Stimulated activated CD8-positive, alpha-beta memory T cell treated with anti-CD3 and anti-CD28 coated beads, Interleukin-4, amount 100 ng/mL, for 24 hours (primary cell): ENCODE results near the gene LRRC8B.
A peak's percentile ranks its signal among the peaks of the same experiment; 100 is the strongest.
"Not testable (repeated sequence)": the region's sequence is repeated elsewhere in the genome, so short reads cannot be mapped to it uniquely, and the experiment has no call there.

Source experiments
- DNase-seq: peaks from one replicate; pipeline ENCODE4 v3.0.0-alpha.2; 2020; ENCODE audit warnings: low read depth

Gene LRRC8B

DNA sequence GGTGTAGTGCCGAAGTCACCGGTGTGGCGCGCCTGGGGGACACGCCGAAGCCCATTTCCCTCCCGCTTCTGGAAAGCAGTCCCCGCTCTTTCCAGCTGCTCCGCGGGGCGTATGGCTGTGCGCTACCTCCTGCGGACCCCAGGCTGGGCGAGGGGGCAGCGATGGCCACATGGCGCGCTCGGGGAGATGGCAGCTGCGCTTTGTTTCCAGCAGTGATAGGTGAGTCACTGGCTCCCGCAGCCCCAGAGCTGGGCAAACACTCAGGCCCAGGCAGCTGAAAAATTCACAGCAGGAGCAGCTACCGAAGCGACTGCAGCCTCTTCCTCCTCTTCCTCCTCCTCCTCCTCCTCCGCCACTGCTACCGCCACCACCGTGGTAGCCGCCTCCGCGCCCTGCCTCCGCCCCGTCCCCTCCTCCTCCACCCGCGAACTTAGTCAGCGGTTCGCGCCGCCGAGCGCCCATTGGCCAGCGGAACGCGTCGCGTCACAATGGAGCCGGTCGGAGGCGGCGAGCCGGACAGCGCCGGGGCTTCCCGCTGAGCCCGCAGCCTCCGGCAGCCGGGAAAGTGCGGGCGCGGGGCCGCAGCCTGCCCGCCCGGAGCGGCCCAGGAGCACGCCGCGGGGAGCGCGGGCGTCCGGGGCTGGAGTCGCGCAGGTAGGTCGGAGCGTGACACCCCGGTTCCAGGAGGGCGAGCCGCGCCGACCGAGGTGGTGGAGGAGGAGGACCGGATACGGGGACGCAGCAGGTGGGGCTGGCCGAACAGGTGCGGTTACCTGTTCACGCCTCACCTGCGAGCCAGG lies at the start of gene LRRC8B:
LRRC8B (plus strand) TSS at position 461 of the 800 bp plus-strand sequence. CDS start 57,822 bp downstream, outside the sequence.
- DNase-seq: peak; percentile 84

DNA sequence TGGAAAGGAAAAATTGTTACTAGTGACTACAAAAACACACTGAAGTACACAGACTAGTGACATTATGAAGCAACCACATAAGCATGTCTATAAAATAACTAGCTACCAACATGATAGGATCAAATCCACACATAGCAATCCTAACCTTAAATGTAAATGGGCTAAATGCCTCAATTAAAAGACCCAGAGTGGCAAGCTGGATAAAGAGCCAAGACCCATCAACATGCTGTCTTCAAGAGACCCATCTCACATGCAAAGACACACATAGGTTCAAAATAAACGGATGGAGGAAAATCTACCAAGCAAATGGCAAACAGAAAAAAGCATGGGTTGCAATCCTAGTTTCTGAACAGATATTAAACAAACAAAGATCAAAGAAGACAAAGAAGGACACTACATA lies 49.4 kb upstream of the LRRC8B start:
- DNase-seq: no peak

DNA sequence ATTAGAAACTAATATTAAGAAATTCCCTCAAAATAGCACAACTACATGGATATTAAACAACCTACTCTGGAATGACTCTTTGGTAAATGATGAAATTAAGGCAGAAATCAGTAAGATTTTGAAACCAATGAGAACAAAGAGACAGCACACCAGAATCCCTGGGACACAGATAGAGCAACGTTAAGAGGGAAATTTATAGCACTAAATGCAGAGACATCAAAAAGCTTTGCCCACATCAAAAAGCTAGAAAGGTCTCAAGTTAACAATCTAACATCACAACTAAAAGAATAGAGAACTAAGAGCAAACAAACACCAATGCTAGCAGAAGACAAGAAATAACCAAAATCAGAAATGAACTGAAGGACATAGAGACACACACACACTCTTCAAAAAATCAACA lies 48.6 kb upstream of the LRRC8B start:
- DNase-seq: no peak

DNA sequence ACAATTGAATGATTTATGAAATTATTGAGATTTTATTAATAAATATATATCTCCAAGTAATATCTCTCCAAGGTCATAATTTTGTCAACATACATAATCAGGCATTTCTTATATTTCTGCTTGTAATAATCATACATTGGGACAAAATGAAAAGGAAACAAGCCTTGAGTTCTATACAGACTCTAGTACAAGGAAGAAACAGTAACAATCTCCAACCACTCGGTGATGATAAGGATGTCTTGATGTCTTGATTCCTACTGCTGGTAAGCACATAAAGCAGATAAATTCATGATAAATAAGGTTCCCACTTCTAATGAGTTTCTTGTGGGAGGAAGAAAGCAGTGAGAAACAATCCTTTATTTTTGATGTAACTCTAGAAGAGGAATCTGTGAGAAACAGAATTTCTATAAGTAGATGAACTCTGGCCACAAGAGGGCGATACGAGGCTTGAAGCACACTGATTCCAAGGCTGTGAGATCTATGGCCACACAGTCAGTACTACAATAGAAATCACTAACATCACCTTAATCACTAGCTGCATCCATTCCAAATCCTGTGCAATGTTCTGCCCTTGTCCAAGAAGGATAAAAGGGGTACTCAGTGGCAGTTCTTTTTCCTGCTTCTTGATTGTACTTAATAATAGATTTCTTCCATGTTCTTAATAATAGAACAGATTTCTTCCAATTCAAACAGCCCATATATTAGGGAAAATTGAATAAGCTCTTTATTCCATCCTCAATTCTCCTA lies 41.4 kb upstream of the LRRC8B start:
- DNase-seq: peak; percentile 65

DNA sequence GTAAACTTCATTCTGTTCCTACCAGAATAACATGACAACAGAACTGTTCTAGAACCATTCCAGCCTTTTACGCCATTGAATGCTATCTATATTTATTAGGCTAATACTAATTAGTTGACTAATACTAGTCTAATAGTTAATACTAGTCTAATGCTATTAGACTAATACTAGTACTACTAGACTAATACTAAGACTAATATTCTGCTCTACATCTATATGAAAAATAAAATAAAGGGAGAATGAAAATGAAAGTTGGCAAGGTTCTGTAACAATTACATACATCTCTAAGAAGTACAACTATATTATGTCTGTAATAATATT lies 40.9 kb upstream of the LRRC8B start:
- DNase-seq: no peak

DNA sequence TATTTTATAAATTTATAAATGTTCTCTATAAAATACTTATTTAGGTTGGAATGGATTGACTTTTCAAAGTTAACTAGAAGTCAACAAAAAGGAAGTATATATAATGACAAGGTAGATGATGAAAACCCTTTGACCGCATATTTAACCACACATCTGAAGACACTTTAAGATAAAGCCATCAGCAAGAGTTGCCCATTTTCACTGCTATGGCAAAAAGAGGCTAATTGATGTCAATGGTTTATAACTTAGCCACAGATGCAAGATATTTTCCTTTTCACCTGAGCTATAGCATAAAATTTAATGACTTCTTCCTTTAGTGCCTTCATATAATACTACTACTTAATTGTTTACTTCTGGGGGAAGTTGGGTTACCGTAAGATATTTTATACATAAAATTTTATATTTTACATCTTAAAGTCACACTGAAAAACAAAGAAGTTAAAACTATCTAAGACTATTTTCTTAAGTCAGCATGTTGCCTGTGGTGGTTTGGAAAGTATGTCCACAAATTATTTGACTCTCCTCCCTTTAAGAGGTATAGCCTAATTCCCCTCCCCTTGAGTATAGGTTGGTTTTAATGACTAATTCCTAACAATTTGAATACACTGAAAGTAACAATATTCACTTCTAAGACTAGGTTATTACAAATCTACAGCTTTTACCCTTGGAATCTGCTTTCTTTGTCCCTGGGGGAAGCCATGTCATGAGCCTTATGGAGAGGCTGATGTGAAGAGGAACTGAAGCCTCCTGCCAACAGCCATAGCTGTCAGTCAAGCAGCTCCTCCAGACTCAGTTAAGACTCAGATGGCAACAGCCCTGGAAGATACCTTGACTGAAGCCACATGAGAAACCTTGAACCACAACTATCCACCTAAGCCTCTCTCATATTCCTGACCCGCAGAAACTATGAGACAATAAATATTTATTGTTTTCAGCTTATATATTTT lies 40.3 kb upstream of the LRRC8B start:
- no peak for DNase-seq

DNA sequence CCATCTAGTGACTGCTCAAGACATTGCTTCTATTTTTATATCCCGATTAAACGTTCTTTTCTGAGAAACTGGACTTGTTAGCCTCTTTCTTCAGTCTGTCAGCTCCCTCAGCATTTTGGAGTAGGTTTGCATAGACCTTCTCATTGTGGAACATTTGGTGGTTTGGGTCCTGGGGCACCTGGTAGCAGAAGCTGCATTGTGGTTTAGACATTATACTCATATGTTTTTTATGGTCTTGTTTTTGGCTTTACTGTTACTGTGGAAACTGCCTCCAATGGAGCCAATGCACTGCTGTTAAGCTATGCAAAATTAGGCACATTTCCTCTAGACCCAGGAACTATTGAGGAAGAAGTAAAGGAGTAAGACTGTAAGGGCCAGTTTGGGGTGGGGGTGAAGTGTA lies 36.7 kb upstream of the LRRC8B start:
- no peak for DNase-seq

DNA sequence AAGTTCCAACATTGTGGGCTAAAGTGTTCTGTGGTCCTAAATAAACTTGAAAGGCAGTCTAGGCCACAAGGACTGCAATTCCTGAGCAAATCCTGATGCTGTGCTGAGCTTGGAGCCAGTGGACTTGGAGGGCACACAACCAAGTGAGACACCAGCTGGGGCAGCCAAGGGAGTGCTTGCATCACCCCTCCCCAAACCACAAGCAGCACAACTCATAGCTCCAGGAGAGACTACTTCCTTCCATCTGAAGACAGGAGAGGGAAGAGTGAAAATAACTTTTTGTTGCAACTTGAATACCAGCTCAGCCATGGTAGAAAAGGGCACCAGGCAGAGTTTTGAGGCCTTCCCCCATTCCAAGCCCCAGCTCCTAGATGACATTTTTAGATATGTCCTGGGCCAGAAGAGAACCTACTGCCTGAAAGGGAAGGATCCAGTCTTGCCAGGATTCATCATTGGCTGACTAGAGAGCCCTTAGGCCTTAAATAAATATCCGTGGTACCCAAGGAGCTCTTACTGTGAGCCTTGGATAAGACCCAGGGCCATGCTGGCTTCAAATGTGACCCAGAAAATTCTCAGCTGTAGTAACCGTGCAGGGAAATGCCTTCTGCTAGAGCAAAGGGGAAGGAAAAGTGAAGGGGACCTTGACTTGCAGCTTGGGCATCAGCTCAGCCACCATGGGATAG lies 35.4 kb upstream of the LRRC8B start:
- DNase-seq: no peak

DNA sequence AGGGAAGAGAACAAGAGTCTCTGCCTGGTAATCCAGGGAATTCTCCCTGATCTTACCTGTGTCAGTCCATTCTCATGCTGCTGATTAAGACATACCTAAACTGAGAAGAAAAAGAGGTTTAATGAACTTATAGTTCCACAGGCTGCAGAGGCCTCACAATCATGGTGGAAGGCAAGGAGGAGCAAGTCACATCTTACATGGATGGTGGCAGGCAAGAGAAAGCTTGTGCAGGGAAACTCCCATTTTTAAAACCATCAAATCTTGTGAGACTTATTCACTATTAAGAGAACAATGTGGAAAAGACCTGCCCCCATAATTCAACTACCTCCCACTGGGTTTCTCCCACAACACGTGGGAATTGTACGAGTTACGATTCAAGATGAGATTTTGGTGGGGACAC lies 34.2 kb upstream of the LRRC8B start:
- no peak for DNase-seq

DNA sequence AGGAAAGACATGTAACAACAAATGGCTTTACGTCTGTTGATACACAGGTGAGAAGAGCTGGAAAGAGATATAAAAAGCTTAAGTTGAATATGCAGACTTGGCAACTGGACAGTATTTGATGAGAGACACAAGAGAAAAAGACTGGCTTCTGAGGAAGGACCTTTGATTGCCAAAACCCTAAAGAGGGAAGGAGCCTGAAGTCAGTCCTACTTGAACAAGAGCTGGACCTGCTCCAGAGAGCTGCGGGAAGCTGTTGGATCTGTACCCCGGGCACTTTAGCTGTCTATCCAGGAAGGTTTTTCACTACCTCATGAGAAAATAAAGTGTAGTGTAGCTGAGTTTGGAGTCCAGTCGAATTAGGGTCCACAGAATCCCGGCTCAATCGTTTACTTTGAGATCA lies 25.3 kb upstream of the LRRC8B start:
- no peak for DNase-seq

DNA sequence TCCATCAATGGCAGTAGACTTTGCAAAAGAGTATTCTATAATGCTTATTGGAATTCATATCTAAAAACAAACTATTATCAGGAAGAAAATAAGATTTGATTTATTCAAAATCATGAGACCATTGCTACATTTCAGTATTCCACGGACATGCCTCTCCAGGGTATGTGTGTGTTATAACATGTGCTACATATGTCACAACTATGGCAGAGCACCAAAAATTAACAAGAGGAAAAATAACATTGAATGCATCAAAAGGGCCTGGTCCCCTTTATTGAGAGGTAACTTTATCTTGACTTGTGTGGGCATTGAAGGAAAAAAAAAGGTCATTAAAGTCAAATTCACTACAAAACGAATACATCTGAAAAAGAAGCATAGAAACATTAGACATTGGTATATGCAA lies 22.6 kb upstream of the LRRC8B start:
- no peak for DNase-seq

DNA sequence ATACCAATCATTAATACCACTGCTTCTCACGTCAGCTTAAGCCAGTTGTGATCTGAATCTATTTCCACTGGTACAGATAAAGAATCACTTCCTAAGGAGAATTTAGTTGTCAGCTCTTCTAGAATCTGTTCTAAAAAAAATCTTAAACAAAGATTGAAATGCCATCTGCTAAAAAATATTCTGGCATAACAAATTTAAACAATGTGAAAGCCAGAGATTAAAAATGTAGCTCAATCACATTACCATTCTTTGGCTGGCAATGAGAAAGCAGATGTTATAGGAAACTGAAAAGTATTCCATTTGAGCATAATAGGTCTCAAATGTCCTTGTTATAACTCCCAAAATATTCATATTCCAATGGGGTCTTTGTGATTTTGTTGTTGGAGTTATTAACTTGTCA lies 21.7 kb upstream of the LRRC8B start:
- no peak for DNase-seq

DNA sequence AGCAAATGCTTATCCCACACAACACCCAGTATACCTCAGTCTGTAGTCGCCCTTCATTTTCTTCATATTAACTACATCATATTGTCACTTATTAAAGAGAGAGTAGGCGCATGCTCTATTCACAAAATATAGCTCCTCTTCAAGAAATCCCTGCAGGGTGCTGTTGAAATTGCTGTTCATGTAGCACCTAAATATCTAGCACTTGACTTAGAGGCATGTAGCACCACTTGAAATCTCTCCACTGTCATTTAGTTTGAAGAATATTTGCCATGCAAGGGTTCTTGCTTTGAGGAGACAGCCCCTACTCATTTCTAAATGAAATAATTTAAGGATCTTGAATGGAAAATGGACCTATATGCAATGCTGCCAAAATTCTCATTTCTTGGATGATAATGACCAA lies 20.9 kb upstream of the LRRC8B start:
- DNase-seq: no peak

DNA sequence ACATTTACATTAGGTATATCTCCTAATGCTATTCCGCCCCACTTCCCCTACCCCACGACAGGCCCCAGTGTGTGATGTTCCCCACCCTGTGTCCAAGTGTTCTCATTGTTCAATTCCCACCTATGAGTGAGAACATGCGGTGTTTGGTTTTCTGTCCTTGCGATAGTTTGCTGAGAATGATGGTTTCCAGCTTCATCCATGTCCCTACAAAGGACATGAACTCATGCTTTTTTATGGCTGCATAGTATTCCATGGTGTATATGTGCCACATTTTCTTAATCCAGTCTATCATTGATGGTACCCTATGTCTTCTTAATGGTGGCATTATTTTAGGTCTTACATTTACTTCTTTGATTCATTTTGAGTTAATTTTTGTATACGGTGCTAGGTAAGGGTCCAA lies 14.6 kb upstream of the LRRC8B start:
- not testable (repeated sequence) for DNase-seq

DNA sequence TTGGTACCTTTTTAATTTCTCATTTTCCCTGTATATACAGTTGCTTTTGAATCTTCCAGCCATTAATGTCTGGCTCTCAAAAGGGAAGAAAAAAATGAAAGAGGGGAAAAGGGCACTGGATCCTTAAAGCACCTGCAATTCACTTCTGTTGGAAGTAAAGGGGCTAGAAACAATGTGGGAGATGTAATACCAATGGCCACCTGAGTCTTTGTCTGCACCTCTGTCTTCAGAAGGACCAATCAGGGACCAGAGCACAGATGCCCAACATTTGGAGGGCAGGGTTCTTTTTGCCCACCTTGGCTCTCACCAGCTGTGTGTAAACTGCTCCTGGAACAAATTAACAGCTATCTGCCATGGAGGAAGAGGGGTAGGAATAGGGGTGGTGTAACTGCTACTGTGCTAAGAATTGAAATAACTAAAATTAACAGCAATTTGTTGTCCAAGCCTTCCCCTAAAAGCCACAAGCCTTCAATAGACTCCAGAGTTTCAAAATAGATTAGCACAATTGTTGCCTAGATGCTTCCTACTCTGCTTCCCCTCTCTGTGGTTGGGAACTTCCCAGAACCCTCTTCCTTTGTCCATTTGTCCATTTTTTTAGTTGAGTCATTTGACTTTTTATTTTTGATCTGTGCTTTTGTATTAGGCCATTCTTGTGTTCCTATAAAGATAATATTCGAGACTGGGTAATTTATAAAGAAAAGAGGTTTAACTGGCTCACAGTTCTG lies 11.5 kb upstream of the LRRC8B start:
- no peak for DNase-seq

DNA sequence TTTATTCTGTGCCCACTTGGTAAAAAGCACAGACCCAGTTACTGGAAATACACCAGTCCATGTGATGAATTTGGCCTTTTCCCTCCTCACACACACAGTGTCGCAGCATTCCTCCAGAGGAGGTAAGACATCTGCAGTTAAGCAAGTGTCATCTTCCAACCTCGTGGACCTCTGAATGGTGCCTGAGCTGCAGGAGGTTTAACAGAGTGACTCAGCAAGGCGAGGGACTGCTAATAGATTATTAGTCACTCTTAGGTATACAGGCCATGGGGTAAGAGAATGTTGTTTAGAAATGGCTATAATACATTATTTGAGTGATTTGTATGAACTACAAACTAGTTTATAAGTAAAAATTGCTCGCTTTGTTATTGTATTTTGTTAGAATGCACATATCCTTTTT lies 8.6 kb upstream of the LRRC8B start:
- no peak for DNase-seq

DNA sequence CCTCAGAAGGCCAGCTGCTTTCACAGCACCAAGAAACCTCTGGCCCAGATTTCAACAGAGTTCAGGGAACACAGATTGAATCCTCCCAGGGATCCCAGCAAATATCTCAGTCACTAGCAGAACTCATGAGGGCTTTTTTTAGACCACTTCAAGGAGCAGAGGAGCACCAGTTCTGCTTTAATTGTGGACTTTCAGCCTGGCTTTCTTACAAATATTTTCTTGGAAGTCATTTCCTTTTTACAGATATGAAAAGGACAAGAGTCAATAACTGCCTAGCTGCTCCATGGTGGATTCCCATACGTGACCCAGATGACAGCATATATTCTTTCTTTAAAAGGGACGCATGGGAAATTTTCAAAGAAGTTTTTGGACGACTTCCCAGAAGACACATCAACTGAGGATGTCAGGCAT lies 6.4 kb upstream of the LRRC8B start:
- DNase-seq: no peak

DNA sequence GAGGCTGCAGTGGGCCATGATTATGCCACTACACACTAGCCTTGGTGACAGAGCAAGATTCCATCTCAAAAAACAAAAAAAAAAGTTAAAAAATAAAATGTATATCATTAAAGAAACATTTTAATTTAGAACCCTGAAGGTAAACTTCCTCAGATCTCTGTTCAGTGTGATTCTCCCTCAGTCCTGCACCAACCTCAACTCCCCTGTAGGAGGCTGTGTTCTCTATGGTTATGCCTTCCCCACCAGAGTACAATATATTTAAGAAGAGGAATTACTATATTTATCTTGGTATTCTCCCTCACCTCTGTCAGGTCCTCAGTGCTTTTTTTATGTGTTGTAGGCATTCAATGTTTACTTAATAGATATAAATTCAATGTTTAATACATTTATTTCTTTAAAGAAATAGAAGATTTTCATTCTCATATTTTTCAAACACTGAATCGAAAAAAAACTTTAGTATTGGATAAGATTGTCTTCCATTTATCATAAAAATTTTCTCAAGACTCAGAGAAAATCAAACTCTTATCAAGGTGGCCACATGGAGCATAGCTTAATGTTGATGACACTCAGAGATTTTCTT lies 4.8 kb upstream of the LRRC8B start:
- DNase-seq: no peak

DNA sequence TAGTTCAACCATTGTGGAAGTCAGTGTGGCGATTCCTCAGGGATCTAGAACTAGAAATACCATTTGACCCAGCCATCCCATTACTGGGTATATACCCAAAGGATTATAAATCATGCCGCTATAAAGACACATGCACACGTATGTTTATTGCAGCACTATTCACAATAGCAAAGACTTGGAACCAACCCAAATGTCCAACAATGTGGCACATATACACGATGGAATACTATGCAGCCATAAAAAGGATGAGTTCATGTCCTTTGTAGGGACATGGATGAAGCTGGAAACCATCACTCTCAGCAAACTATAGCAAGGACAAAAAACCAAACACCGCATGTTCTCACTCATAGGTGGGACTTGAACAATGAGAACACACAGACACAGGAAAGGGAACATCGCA lies 2.7 kb upstream of the LRRC8B start:
- DNase-seq: not testable (repeated sequence)

DNA sequence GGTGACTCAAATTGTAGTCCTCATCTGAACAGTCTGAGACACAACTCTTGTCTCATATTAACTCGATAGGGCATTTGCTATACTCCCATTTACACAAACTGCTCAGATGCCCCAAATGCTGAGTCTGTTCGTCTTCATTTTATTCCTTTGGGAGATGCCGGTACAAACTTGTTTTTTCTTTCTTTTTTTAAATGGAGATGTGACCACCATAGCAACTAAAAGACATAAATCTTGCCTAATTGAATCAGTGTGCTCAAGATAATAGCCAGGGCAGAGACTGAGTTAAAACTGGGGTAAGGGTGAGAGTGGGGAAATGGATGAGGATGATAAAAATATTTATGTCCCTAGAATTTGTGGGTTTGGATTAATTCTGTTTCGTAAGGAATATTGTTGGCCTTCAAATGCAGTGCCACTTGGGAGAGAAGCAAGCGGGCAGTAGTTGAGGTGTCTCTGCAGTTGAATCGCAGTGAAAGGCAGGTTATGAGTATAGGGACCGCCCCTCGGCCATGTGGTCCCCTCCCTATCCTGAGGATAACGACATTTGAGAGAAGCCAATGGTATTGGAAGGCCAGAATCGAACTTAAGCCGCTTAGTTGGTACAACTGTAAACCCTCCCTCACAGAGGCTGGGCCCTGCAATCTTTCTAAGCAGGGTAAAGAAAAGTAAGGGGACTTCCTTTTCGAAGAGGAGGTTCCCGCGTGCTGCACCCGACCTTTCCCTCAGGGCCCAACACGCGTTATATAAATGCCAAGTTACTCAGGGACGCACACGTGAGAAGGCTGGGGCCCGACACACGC lies 859 bp upstream of the LRRC8B start:
- peak; percentile 41 for DNase-seq
